GM18858 (cell line): ENCODE results near the gene PIGN.

Experiments used
- ATAC-seq: cut with Tn5 transposase; IDR thresholded peaks from one replicate; pipeline ENCODE4 v1.9.1; 2021; ENCODE audit not compliant: unreplicated experiment

PIGN gene

GRCh38 chr18:62017618-62018017 lies 169.2 kb downstream of the PIGN start:
- ATAC-seq: no peak

- ATAC-seq: no peak
These were observed 175.4 kb downstream of the PIGN start for GRCh38 chr18:62011416-62011815.

- no peak for ATAC-seq
These were observed 177.3 kb downstream of the PIGN start for GRCh38 chr18:62009521-62009920.

- no peak for ATAC-seq
These were observed 185.5 kb downstream of the PIGN start for GRCh38 chr18:62001396-62001795.

- no peak for ATAC-seq
These were observed 187.9 kb downstream of the PIGN start for GRCh38 chr18:61998957-61999356.

- ATAC-seq: no peak
These were observed 188.5 kb downstream of the PIGN start for GRCh38 chr18:61998335-61998734.

- ATAC-seq: no peak
These were observed 191.2 kb downstream of the PIGN start for GRCh38 chr18:61995618-61996017.

- no peak for ATAC-seq
These were observed 193.0 kb downstream of the PIGN start for GRCh38 chr18:61993831-61994230.

GRCh38 chr18:61992923-61993322 lies 193.9 kb downstream of the PIGN start:
- no peak for ATAC-seq

GRCh38 chr18:61992285-61992684 lies 194.6 kb downstream of the PIGN start:
- ATAC-seq: no peak

- ATAC-seq: no peak
These were observed 195.0 kb downstream of the PIGN start for GRCh38 chr18:61991836-61992235.

GRCh38 chr18:61991201-61991600 lies 195.7 kb downstream of the PIGN start:
- ATAC-seq: no peak
